ENCODE data around the gene MYO3A.

MYO3A gene

DNA sequence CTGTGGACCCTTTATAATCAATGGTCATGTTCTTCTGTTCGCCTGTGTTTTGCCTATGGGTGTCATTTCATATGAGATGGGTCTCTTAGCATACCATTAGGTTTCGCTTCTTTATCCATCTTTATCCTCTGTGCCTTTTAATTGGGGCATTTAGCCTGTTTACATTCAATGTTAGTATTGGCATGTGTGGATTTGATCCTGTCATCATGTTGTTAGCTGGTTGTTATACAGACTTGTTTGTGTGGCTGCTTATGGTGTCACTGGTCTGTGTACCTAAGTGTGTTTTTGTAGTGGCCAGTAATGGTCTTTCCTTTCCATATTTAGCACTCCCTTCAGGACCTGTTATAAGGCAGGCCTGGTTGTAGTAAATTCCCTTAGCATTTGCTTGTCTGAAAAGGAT, 90.3 kb downstream of the MYO3A start:
- Histone ChIP-seq H3K4me1 (ENCODE audit: control insufficient read depth in 2 of 2, insufficient read depth in 2 of 2, low read length in 2 of 2) (no peaks in the 10 kb centered on the region), H3K36me3 (ENCODE audit: control insufficient read depth in 2 of 2, insufficient read depth in 2 of 2, low read length in 2 of 2) (no peaks in the 10 kb centered on the region), H3K9me3 (ENCODE audit: control insufficient read depth in 2 of 2, low read length in 2 of 2) (no peaks in the 10 kb centered on the region), H3K9ac (ENCODE audit: low read depth in 1 of 2, low read length in 2 of 2) (no peak overlapping the region), H3K27ac (ENCODE audit: low read depth in 2 of 2, low read length in 2 of 2) (no peak overlapping the region), H3K27me3 (ENCODE audit: control insufficient read depth in 2 of 2, insufficient read depth in 2 of 2, low read length in 2 of 2) (no peaks in the 10 kb centered on the region), H3K4me3 (ENCODE audit: low read length in 2 of 2) (no peak overlapping the region)

DNA sequence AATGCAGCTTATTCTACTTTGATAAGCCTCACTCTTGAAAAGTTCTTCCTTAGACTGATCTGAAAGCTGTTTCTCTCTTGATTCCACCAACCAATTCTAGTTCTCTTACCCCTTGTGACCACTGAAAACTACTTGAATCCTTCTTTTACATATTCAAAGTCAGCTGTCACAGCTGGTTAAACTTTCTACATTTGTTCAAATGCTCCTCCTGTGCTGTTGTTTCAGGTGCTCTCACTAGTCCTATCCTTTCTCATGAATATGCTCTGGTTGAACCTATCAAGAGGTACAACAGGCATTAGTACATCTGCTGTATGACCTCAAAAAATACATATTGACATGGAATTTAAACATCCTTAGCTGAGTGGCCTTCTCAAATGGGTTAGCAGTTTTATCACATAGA, 91.5 kb downstream of the MYO3A start:
- Histone ChIP-seq H3K4me1 (ENCODE audit: control insufficient read depth in 2 of 2, insufficient read depth in 2 of 2, low read length in 2 of 2) (no peaks in the 10 kb centered on the region), H3K36me3 (ENCODE audit: control insufficient read depth in 2 of 2, insufficient read depth in 2 of 2, low read length in 2 of 2) (no peaks in the 10 kb centered on the region), H3K9me3 (ENCODE audit: control insufficient read depth in 2 of 2, low read length in 2 of 2) (no peaks in the 10 kb centered on the region), H3K27me3 (ENCODE audit: control insufficient read depth in 2 of 2, insufficient read depth in 2 of 2, low read length in 2 of 2) (no peaks in the 10 kb centered on the region), H3K4me3 (ENCODE audit: low read length in 2 of 2) (no peak overlapping the region), H3K27ac (ENCODE audit: low read depth in 2 of 2, low read length in 2 of 2) (no peak overlapping the region), H3K9ac (ENCODE audit: low read depth in 1 of 2, low read length in 2 of 2) (no peak overlapping the region)

DNA sequence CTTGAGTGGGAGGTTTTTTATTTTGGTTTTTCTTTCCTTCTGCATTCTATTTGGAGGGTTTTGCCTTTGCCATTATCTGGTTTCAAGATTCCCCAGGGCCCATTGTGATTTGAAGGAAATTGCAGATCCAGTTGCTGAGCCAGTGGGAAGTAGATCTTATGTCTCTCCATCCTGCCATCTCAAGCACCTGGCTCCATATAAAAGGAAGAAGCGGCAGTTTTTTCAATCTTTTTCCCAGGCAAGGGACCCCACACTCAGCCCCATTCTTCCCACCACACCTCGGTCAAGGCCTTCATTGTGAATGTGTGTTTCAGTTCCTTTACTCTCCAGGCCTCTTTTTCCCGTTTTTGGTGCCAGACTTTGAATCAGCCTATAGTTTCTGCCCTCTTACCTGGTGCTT, 95.8 kb downstream of the MYO3A start:
- no peaks in the 10 kb centered on the region for H3K27me3 ChIP-seq (ENCODE audit: control insufficient read depth in 2 of 2, insufficient read depth in 2 of 2, low read length in 2 of 2)
- H3K9ac ChIP-seq (ENCODE audit: low read depth in 1 of 2, low read length in 2 of 2), result no peak overlapping the region
- H3K4me1 ChIP-seq (ENCODE audit: control insufficient read depth in 2 of 2, insufficient read depth in 2 of 2, low read length in 2 of 2), result no peaks in the 10 kb centered on the region
- no peaks in the 10 kb centered on the region for H3K9me3 ChIP-seq (ENCODE audit: control insufficient read depth in 2 of 2, low read length in 2 of 2)
- H3K4me3 ChIP-seq (ENCODE audit: low read length in 2 of 2), result no peak overlapping the region
- H3K27ac ChIP-seq (ENCODE audit: low read depth in 2 of 2, low read length in 2 of 2), result no peak overlapping the region
- H3K36me3 ChIP-seq (ENCODE audit: control insufficient read depth in 2 of 2, insufficient read depth in 2 of 2, low read length in 2 of 2), result no peaks in the 10 kb centered on the region

DNA sequence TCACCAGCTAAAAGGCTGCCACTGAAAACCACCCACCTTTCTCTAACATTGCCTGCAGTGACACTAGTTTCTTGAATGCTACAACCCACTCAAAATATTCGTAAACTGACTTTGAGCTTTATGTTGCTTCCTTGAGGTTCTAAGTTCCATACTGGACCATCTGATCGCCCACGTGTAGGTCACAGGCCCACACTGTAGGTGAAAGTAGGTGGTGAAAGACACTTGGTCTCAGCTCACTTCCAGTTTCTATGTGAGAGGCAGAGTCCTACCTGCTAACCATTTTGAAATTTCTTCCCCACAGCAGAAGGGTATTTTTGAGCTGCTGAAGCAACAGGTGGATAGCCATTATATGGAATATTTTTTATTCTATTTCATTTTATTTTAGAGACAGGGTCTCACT, 97.3 kb downstream of the MYO3A start:
- Histone ChIP-seq H3K27ac (ENCODE audit: low read depth in 2 of 2, low read length in 2 of 2) (no peak overlapping the region), H3K9ac (ENCODE audit: low read depth in 1 of 2, low read length in 2 of 2) (no peak overlapping the region), H3K36me3 (ENCODE audit: control insufficient read depth in 2 of 2, insufficient read depth in 2 of 2, low read length in 2 of 2) (no peaks in the 10 kb centered on the region), H3K4me1 (ENCODE audit: control insufficient read depth in 2 of 2, insufficient read depth in 2 of 2, low read length in 2 of 2) (no peaks in the 10 kb centered on the region), H3K27me3 (ENCODE audit: control insufficient read depth in 2 of 2, insufficient read depth in 2 of 2, low read length in 2 of 2) (no peaks in the 10 kb centered on the region), H3K9me3 (ENCODE audit: control insufficient read depth in 2 of 2, low read length in 2 of 2) (no peaks in the 10 kb centered on the region), H3K4me3 (ENCODE audit: low read length in 2 of 2) (no peak overlapping the region)

DNA sequence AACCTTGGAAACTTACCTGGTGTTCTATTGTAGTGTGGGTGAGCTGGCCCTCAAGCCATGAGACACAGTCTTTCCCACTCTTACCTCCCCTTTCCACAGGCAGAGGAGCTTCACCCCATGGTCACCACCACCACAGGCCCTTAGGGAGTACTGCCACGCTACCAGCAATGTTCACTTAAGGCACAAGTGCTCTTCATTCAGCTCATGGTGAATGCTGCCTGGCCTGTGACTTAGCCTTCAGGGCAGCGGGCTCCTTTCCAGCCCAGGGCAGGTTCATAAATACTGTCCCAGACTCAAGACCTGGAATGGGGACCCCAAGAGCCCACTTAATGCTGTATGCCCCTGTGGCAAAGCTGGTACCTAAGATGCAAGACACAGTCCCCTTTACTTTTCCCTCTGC, 109.4 kb downstream of the MYO3A start:
- Histone ChIP-seq H3K4me1 (ENCODE audit: control insufficient read depth in 2 of 2, insufficient read depth in 2 of 2, low read length in 2 of 2) (no peaks in the 10 kb centered on the region), H3K9me3 (ENCODE audit: control insufficient read depth in 2 of 2, low read length in 2 of 2) (no peaks in the 10 kb centered on the region), H3K27ac (ENCODE audit: low read depth in 2 of 2, low read length in 2 of 2) (no peak overlapping the region), H3K9ac (ENCODE audit: low read depth in 1 of 2, low read length in 2 of 2) (no peak overlapping the region), H3K4me3 (ENCODE audit: low read length in 2 of 2) (no peak overlapping the region), H3K36me3 (ENCODE audit: control insufficient read depth in 2 of 2, insufficient read depth in 2 of 2, low read length in 2 of 2) (no peaks in the 10 kb centered on the region), H3K27me3 (ENCODE audit: control insufficient read depth in 2 of 2, insufficient read depth in 2 of 2, low read length in 2 of 2) (no peaks in the 10 kb centered on the region)

DNA sequence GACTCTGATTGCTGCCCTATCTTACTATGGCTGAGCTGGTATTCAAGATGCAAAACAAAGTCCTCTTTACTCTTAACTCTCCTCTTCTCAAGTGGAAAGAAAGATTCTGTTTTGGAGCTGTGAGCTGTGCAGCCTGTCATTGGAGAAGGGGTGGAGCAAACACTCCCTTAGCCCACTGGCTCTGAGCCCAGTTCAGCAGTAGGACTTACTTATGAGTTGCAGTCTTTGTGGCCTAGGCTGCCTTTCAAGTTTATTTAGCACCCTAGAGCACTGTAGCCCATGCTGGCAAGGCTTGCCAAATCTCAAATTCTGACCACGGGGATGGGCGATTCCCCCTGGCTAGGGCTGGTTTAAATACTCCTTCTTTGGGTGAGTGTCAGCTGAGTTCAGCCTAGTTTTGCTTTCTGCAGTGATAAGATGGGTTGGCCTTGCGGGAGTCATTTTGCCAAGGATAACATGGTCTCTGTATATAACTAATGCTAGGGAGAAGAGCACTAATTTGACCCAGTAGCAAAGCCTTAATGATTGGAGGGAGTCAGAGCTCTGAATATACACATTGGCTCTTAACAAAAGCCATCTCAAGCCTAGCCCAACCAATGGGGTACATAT, 110.2 kb downstream of the MYO3A start:
- Histone ChIP-seq H3K9ac (ENCODE audit: low read depth in 1 of 2, low read length in 2 of 2) (no peak overlapping the region), H3K27ac (ENCODE audit: low read depth in 2 of 2, low read length in 2 of 2) (no peak overlapping the region)

DNA sequence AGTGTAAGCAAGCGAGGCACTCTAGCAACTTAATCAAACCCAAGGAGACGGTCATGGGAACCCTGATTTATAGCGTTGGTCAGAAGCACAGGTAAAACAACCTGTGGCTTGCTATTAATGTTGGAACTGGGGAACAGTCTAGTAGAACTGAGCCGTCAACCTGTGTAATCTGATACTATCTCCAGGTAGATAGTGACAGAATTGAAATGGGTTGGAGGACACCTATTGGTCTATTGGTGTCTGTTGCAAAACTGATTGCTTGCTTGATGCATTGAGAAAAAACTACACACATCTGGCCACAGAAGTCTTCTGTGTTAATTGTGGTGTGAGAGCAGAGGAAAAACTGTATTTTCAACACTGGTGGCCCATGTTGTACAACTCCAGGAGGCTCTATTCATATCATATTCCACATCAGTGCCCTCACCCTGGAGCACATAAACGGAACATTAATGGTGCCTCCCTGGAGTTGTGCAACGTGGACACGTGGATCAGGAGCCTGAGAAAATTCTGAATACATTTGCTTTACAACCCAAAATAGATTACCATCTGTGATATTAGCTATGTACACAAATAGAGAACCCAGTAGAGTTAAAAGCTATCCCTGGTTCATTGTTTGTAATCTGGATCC, 112.2 kb downstream of the MYO3A start:
- H3K27ac ChIP-seq (ENCODE audit: low read depth in 2 of 2, low read length in 2 of 2), result no peak overlapping the region
- no peaks in the 10 kb centered on the region for H3K36me3 ChIP-seq (ENCODE audit: control insufficient read depth in 2 of 2, insufficient read depth in 2 of 2, low read length in 2 of 2)
- no peaks in the 10 kb centered on the region for H3K4me1 ChIP-seq (ENCODE audit: control insufficient read depth in 2 of 2, insufficient read depth in 2 of 2, low read length in 2 of 2)
- no peak overlapping the region for H3K4me3 ChIP-seq (ENCODE audit: low read length in 2 of 2)
- H3K9me3 ChIP-seq (ENCODE audit: control insufficient read depth in 2 of 2, low read length in 2 of 2), result no peaks in the 10 kb centered on the region
- no peak overlapping the region for H3K9ac ChIP-seq (ENCODE audit: low read depth in 1 of 2, low read length in 2 of 2)
- H3K27me3 ChIP-seq (ENCODE audit: control insufficient read depth in 2 of 2, insufficient read depth in 2 of 2, low read length in 2 of 2), result no peaks in the 10 kb centered on the region

More for the DNA sequence above, 110.2 kb downstream of the MYO3A start:
- no peaks in the 10 kb centered on the region for H3K4me1 ChIP-seq (ENCODE audit: control insufficient read depth in 2 of 2, insufficient read depth in 2 of 2, low read length in 2 of 2)
- H3K36me3 ChIP-seq (ENCODE audit: control insufficient read depth in 2 of 2, insufficient read depth in 2 of 2, low read length in 2 of 2), result no peaks in the 10 kb centered on the region
- H3K27me3 ChIP-seq (ENCODE audit: control insufficient read depth in 2 of 2, insufficient read depth in 2 of 2, low read length in 2 of 2), result no peaks in the 10 kb centered on the region
- H3K4me3 ChIP-seq (ENCODE audit: low read length in 2 of 2), result no peak overlapping the region
- no peaks in the 10 kb centered on the region for H3K9me3 ChIP-seq (ENCODE audit: control insufficient read depth in 2 of 2, low read length in 2 of 2)

DNA sequence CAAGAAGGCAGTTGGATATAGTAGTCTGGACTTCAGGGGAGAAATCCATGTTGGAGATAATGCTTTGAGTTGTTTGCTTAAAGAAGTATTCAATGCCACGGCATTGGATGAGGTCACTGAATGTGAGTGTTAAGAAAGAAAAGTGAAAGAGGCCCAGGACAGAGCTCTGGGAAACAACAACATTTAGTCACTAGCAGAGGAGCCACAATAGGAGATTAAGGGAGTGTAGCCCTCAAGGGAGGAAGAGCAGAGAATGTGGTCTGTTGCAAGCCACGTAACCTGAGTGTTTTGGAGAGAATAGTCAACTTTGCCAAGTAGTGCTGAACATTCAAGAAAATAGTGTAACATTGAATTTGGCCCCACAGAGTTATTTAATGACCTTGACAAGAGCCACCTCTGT, 114.7 kb downstream of the MYO3A start:
- Histone ChIP-seq H3K9ac (ENCODE audit: low read depth in 1 of 2, low read length in 2 of 2) (no peak overlapping the region), H3K36me3 (ENCODE audit: control insufficient read depth in 2 of 2, insufficient read depth in 2 of 2, low read length in 2 of 2) (no peaks in the 10 kb centered on the region), H3K27ac (ENCODE audit: low read depth in 2 of 2, low read length in 2 of 2) (no peak overlapping the region), H3K4me1 (ENCODE audit: control insufficient read depth in 2 of 2, insufficient read depth in 2 of 2, low read length in 2 of 2) (no peaks in the 10 kb centered on the region), H3K9me3 (ENCODE audit: control insufficient read depth in 2 of 2, low read length in 2 of 2) (no peaks in the 10 kb centered on the region), H3K4me3 (ENCODE audit: low read length in 2 of 2) (no peak overlapping the region), H3K27me3 (ENCODE audit: control insufficient read depth in 2 of 2, insufficient read depth in 2 of 2, low read length in 2 of 2) (no peaks in the 10 kb centered on the region)

DNA sequence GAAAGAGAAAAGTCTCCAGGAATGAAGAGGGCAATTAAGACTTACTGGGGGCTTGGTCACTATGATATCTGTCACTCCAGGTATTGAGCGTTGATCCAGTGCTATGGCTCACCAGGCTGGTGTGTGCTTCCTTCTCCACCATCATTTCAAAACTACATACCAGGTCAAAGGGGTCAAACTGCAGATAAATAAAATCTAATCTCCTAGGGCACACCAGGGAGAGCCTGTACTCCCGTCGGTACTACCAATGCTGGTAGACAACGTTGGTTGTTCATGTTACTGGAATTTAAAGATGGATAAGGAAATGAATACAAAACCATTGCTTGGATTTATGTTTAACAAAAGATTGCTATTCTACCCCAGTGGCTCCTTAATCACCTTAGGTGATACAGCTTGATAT, 118.3 kb downstream of the MYO3A start:
- no peaks in the 10 kb centered on the region for H3K4me1 ChIP-seq (ENCODE audit: control insufficient read depth in 2 of 2, insufficient read depth in 2 of 2, low read length in 2 of 2)
- no peaks in the 10 kb centered on the region for H3K27me3 ChIP-seq (ENCODE audit: control insufficient read depth in 2 of 2, insufficient read depth in 2 of 2, low read length in 2 of 2)
- H3K36me3 ChIP-seq (ENCODE audit: control insufficient read depth in 2 of 2, insufficient read depth in 2 of 2, low read length in 2 of 2), result no peaks in the 10 kb centered on the region
- H3K27ac ChIP-seq (ENCODE audit: low read depth in 2 of 2, low read length in 2 of 2), result no peak overlapping the region
- H3K4me3 ChIP-seq (ENCODE audit: low read length in 2 of 2), result no peak overlapping the region
- no peak overlapping the region for H3K9ac ChIP-seq (ENCODE audit: low read depth in 1 of 2, low read length in 2 of 2)
- H3K9me3 ChIP-seq (ENCODE audit: control insufficient read depth in 2 of 2, low read length in 2 of 2), result no peaks in the 10 kb centered on the region

DNA sequence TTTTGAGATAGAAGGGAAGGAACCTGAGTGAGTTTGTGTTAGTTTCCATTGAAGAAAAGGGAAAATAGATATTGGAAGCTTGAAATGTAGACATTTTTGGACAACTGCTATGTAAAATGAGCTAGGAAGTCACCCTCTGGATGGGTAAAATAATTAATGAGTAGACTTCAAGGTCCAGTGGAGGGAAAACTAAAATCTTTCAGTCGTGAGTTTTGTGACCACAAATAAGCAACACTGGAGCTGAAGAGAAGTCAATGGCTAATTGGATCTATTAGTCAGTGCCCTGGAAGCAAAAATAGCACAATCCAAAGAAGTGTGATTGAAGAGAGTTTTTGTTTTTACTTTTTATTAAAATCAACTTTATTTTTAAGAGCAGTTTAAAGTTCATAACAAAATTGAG, 123.4 kb downstream of the MYO3A start:
- H3K4me3 ChIP-seq (ENCODE audit: low read length in 2 of 2), result no peak overlapping the region
- no peaks in the 10 kb centered on the region for H3K27me3 ChIP-seq (ENCODE audit: control insufficient read depth in 2 of 2, insufficient read depth in 2 of 2, low read length in 2 of 2)
- no peaks in the 10 kb centered on the region for H3K4me1 ChIP-seq (ENCODE audit: control insufficient read depth in 2 of 2, insufficient read depth in 2 of 2, low read length in 2 of 2)
- H3K9me3 ChIP-seq (ENCODE audit: control insufficient read depth in 2 of 2, low read length in 2 of 2), result no peaks in the 10 kb centered on the region
- H3K9ac ChIP-seq (ENCODE audit: low read depth in 1 of 2, low read length in 2 of 2), result no peak overlapping the region
- no peaks in the 10 kb centered on the region for H3K36me3 ChIP-seq (ENCODE audit: control insufficient read depth in 2 of 2, insufficient read depth in 2 of 2, low read length in 2 of 2)
- no peak overlapping the region for H3K27ac ChIP-seq (ENCODE audit: low read depth in 2 of 2, low read length in 2 of 2)
